ENCODE data around the gene TK2. TPM values are rescaled to one million over a fixed set of nuclear protein-coding genes. Genes with fewer than 3 reads are reported as not detected.

Gene TK2
- polyA plus RNA-seq, 2 of the 4 experiments (the other 2 are of a cell fraction), result 13.9 to 29.5 TPM

DNA sequence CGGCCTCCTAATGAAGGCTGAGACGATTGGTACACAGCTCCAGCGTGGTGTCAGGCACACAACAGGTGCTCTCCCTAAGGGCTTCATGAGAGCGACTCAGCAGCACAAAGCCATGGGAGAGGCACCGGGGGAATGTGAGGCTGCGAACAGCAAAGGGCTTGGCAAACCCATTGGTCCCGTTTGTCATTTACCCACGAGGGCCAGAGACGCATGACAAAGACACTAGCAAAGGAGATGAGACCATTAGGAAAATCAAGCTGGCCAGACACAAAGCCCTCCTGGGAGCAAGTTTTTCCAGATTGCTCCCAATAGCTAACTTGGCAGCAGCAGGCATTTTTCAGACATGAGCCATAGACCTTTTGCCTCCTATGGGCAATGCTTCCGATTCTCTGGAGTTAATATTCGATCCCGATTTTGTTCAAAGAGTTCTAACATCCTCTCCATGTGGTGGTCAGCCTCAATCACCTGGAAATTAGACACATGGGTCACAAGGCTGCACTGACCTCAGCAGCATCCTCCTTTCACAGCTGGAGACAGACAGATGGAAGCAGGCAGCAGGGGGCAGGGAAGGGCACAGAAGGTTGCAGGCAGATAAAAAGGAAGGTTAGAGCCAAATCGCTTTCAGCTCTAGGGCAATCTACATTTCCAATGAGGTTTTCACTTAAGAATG lies 38.2 kb downstream of the TK2 start:
- ChIA-PET CTCF (interaction anchor here (0.7 to 8.2 kb wide), 16 partner anchors 9 to 154 kb away, joined by 3 to 68 read pairs (median 4); partner anchors contain the start of gene CKLF), POLR2A (interaction anchor here (0.5 to 1.7 kb wide), 4 partner anchors 10 to 41 kb away, joined by 3 to 8 read pairs (median 4); partner anchors contain the start of gene CKLF)
- Histone ChIP-seq H3K4me3 (0 out of 3 replicates have a peak overlapping the region, but pooled peaks have one; percentile 4), H3K4me1 (peaks cover 89% of the 10 kb centered on the region), H3K4me2 (peak overlapping the region; percentile 86), H3K9me3 (peaks cover 9% of the 10 kb centered on the region), H3K27ac (peak overlapping the region; percentile 95 to 97)
- 6% methylated on average over 13 of the region's 13 CpGs for WGBS (ENCODE audit: missing lambda C conversion rate)
- FAIRE-seq (peak; percentile 92), DNase-seq (ENCODE audit: low read depth in 1 of 2, low spot score in 1 of 2) (peak; percentile 64 to 90), ATAC-seq (peak; percentile 43 to 47)
- TF ChIP-seq FOSB (CRISPR knock-in tag; IDR thresholded peaks at IDR 0.05) (no peak), NFE2L2 (conservative IDR thresholded peaks at IDR 0.05; ENCODE audit: low read length) (no peak), TP53 (CRISPR knock-in tag; IDR thresholded peaks at IDR 0.05) (no peak), MAZ (IDR thresholded peaks at IDR 0.05; ENCODE audit: borderline replicate concordance, low read depth, low read length) (no peak), RCOR1 (IDR thresholded peaks at IDR 0.05; ENCODE audit: low read depth, low read length) (no peak), EHMT2 (IDR thresholded peaks at IDR 0.05; ENCODE audit: low read depth) (no peak), CHD4 (IDR thresholded peaks at IDR 0.05; ENCODE audit: borderline replicate concordance) (no peak), HOXB13 (CRISPR knock-in tag; IDR thresholded peaks at IDR 0.05; ENCODE audit: low read depth) (no peak; the same call in 1 of the 2 replicates), TFCP2L1 (CRISPR knock-in tag; IDR thresholded peaks at IDR 0.05) (no peak), SREBF2 (IDR thresholded peaks at IDR 0.05) (no peak), RFX5 (IDR thresholded peaks at IDR 0.05) (no peak), CBX8 (IDR thresholded peaks at IDR 0.05) (no peak), EHF (CRISPR knock-in tag; IDR thresholded peaks at IDR 0.05) (0 out of 2 replicates have a peak, but pooled peaks have one; percentile 75), HOXA7 (CRISPR knock-in tag; IDR thresholded peaks at IDR 0.05) (no peak), KDM1A (IDR thresholded peaks at IDR 0.05; ENCODE audit: low read depth) (no peak), MYC (IDR thresholded peaks at IDR 0.05; ENCODE audit: borderline replicate concordance, low read length) (no peak; the same call in 1 of the 2 replicates), HDAC2 (IDR thresholded peaks at IDR 0.05) (no peak), CHD2 (IDR thresholded peaks at IDR 0.05; ENCODE audit: low read length, partially characterized antibody) (no peak), CEBPB (IDR thresholded peaks at IDR 0.05) (peak in 1 of 2 experiments; percentile 35; a peak in 1 of 4 replicates), NR3C1 (IDR thresholded peaks at IDR 0.05) (no peak), FOSL2 (IDR thresholded peaks at IDR 0.05) (peak; percentile 53), FOSL2 (CRISPR knock-in tag; IDR thresholded peaks at IDR 0.05) (peak; percentile 77), HEYL (CRISPR knock-in tag; IDR thresholded peaks at IDR 0.05) (no peak), MAFK (IDR thresholded peaks at IDR 0.05; ENCODE audit: partially characterized antibody) (no peak), POLR2A (IDR thresholded peaks at IDR 0.05; ENCODE audit: low read length) (no peak), SMC3 (IDR thresholded peaks at IDR 0.05) (peak; percentile 43; the same call in 2 of the 3 replicates), BHLHE40 (IDR thresholded peaks at IDR 0.05; ENCODE audit: low read depth, low read length) (no peak), NPAS2 (CRISPR knock-in tag; IDR thresholded peaks at IDR 0.05; ENCODE audit: borderline replicate concordance) (no peak)
- TF ChIP-seq, protein P1, sequence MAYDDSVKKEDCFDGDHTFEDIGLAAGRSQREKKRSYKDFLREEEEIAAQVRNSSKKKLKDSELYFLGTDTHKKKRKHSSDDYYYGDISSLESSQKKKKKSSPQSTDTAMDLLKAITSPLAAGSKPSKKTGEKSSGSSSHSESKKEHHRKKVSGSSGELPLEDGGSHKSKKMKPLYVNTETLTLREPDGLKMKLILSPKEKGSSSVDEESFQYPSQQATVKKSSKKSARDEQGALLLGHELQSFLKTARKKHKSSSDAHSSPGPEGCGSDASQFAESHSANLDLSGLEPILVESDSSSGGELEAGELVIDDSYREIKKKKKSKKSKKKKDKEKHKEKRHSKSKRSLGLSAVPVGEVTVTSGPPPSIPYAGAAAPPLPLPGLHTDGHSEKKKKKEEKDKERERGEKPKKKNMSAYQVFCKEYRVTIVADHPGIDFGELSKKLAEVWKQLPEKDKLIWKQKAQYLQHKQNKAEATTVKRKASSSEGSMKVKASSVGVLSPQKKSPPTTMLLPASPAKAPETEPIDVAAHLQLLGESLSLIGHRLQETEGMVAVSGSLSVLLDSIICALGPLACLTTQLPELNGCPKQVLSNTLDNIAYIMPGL (CRISPR knock-in tag; IDR thresholded peaks at IDR 0.05; ENCODE audit: borderline replicate concordance), result no peak
- TF ChIP-seq, protein P2, sequence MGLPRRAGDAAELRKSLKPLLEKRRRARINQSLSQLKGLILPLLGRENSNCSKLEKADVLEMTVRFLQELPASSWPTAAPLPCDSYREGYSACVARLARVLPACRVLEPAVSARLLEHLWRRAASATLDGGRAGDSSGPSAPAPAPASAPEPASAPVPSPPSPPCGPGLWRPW (IDR thresholded peaks at IDR 0.05), result no peak
- TF ChIP-seq, protein P3, sequence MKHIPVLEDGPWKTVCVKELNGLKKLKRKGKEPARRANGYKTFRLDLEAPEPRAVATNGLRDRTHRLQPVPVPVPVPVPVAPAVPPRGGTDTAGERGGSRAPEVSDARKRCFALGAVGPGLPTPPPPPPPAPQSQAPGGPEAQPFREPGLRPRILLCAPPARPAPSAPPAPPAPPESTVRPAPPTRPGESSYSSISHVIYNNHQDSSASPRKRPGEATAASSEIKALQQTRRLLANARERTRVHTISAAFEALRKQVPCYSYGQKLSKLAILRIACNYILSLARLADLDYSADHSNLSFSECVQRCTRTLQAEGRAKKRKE (CRISPR knock-in tag; IDR thresholded peaks at IDR 0.05; ENCODE audit: low read depth), result 0 out of 2 replicates have a peak, but pooled peaks have one; percentile 14
- TF ChIP-seq, protein P4, sequence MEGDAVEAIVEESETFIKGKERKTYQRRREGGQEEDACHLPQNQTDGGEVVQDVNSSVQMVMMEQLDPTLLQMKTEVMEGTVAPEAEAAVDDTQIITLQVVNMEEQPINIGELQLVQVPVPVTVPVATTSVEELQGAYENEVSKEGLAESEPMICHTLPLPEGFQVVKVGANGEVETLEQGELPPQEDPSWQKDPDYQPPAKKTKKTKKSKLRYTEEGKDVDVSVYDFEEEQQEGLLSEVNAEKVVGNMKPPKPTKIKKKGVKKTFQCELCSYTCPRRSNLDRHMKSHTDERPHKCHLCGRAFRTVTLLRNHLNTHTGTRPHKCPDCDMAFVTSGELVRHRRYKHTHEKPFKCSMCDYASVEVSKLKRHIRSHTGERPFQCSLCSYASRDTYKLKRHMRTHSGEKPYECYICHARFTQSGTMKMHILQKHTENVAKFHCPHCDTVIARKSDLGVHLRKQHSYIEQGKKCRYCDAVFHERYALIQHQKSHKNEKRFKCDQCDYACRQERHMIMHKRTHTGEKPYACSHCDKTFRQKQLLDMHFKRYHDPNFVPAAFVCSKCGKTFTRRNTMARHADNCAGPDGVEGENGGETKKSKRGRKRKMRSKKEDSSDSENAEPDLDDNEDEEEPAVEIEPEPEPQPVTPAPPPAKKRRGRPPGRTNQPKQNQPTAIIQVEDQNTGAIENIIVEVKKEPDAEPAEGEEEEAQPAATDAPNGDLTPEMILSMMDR (IDR thresholded peaks at IDR 0.05), result no peak; the same call in 2 of the 3 replicates
- TF ChIP-seq, protein P5, sequence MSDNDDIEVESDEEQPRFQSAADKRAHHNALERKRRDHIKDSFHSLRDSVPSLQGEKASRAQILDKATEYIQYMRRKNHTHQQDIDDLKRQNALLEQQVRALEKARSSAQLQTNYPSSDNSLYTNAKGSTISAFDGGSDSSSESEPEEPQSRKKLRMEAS (IDR thresholded peaks at IDR 0.05), result peak; percentile 85; the same call in 1 of the 2 replicates
- TF ChIP-seq, protein P6, sequence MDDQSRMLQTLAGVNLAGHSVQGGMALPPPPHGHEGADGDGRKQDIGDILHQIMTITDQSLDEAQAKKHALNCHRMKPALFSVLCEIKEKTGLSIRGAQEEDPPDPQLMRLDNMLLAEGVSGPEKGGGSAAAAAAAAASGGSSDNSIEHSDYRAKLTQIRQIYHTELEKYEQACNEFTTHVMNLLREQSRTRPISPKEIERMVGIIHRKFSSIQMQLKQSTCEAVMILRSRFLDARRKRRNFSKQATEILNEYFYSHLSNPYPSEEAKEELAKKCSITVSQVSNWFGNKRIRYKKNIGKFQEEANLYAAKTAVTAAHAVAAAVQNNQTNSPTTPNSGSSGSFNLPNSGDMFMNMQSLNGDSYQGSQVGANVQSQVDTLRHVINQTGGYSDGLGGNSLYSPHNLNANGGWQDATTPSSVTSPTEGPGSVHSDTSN (IDR thresholded peaks at IDR 0.05), result no peak
- TF ChIP-seq, protein P7, sequence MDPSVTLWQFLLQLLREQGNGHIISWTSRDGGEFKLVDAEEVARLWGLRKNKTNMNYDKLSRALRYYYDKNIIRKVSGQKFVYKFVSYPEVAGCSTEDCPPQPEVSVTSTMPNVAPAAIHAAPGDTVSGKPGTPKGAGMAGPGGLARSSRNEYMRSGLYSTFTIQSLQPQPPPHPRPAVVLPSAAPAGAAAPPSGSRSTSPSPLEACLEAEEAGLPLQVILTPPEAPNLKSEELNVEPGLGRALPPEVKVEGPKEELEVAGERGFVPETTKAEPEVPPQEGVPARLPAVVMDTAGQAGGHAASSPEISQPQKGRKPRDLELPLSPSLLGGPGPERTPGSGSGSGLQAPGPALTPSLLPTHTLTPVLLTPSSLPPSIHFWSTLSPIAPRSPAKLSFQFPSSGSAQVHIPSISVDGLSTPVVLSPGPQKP (IDR thresholded peaks at IDR 0.05; ENCODE audit: low read depth, low read length), result peak; percentile 97
